Hepatocyte (in vitro differentiated cells): ENCODE results near the gene SIL1. TPM values are rescaled to one million over a fixed set of nuclear protein-coding genes. Genes with fewer than 3 reads are reported as not detected.
A peak's percentile ranks its signal among the peaks of the same experiment; 100 is the strongest.
"Not testable (repeated sequence)": the region's sequence is repeated elsewhere in the genome, so short reads cannot be mapped to it uniquely, and the experiment has no call there.

Experiments used
- DNase-seq: peaks from one replicate; pipeline ENCODE4 v3.0.0-alpha.2; 2016; ENCODE audit warnings: low spot score
- H2AFZ ChIP-seq: fragments of 200-600 bp; sonication (generic); 2 replicates; pipeline ENCODE4 v1.6.0; 2016; ENCODE audit warnings: antibody characterized with exemption, mild to moderate bottlenecking
- H3K27ac ChIP-seq: fragments of 200-600 bp; sonication (generic); 2 replicates; pipeline ENCODE4 v1.5.1; 2016; ENCODE audit warnings: mild to moderate bottlenecking
- H3K27me3 ChIP-seq: fragments of 200-600 bp; sonication (generic); 2 replicates; pipeline ENCODE4 v1.6.1; 2016
- H3K36me3 ChIP-seq: fragments of 200-600 bp; sonication (generic); replicated peaks from 2 replicates; pipeline ENCODE4 v1.5.1; 2016; ENCODE audit warnings: low read depth; ENCODE audit not compliant: insufficient read depth
- H3K4me1 ChIP-seq: fragments of 200-600 bp; sonication (generic); 2 replicates; pipeline ENCODE4 v1.5.1; 2016; ENCODE audit warnings: mild to moderate bottlenecking, moderate library complexity; ENCODE audit not compliant: insufficient read depth
- H3K4me2 ChIP-seq: fragments of 200-600 bp; sonication (generic); 2 replicates; pipeline ENCODE4 v1.6.0; 2016
- H3K4me3 ChIP-seq: fragments of 200-600 bp; sonication (generic); 2 replicates; pipeline ENCODE4 v1.5.1; 2016; ENCODE audit warnings: mild to moderate bottlenecking
- H3K79me2 ChIP-seq: fragments of 200-600 bp; sonication (generic); 2 replicates; pipeline ENCODE4 v1.6.0; 2017; ENCODE audit warnings: mild to moderate bottlenecking
- H3K9me2 ChIP-seq: fragments of 200-600 bp; sonication (generic); replicated peaks from 2 replicates; pipeline ENCODE4 v1.6.0; 2017; ENCODE audit warnings: mild to moderate bottlenecking; ENCODE audit not compliant: insufficient read depth
- H3K9me3 ChIP-seq: fragments of 200-600 bp; sonication (generic); 2 replicates; pipeline ENCODE4 v1.5.1; 2016; ENCODE audit warnings: low read depth, mild to moderate bottlenecking
- H4K20me1 ChIP-seq: fragments of 200-600 bp; sonication (generic); 2 replicates; pipeline ENCODE4 v1.6.0; 2016; ENCODE audit warnings: mild to moderate bottlenecking; ENCODE audit not compliant: insufficient read depth, poor library complexity, severe bottlenecking
- CTCF ChIP-seq: fragments of 200-600 bp; sonication (generic); IDR thresholded peaks from 2 replicates; pipeline ENCODE4 v1.5.1; 2016; ENCODE audit warnings: antibody characterized with exemption, mild to moderate bottlenecking; ENCODE audit not compliant: poor library complexity
- EZH2 ChIP-seq: fragments of 200-600 bp; sonication (generic); IDR thresholded peaks from 2 replicates; pipeline ENCODE4 v1.6.1; 2016; ENCODE audit warnings: antibody characterized with exemption, mild to moderate bottlenecking, borderline replicate concordance
- EZH2phosphoT487 ChIP-seq: fragments of 200-600 bp; sonication (generic); IDR thresholded peaks from one replicate; pipeline ENCODE4 v1.6.1; 2018; ENCODE audit warnings: antibody characterized with exemption, mild to moderate bottlenecking, low read depth, moderate library complexity; ENCODE audit not compliant: unreplicated experiment, severe bottlenecking
- WGBS: methylation state at CpG from one replicate; pipeline ENCODE4 v1.1.6; 2016; ENCODE audit warnings: low lambda C conversion rate; ENCODE audit errors: missing lambda C conversion rate; 5-methylcytosine and 5-hydroxymethylcytosine counted together
- polyA plus RNA-seq: library from polyadenylated mRNA; unstranded; fragments of >200 nt; fragmentation: Nextera tagmentation; extraction: Ambion mirVana; gene quantifications from 2 replicates; pipeline ENCODE4 v1.2.1, GENCODE V29; 2016
- total RNA-seq: library from RNA; depleted of rRNA; stranded (reverse); fragments of >200 nt; gene quantifications from 2 replicates; pipeline ENCODE4 v1.2.3, GENCODE V29; 2014

Gene SIL1
- total and polyA plus RNA-seq, 2 experiments from 2014 or later: 82.0 to 176 TPM

GRCh38 chr5:139178589-139178917 is 19.6 kb downstream of the SIL1 start:
- no peaks in the 10 kb centered on the region for H3K9me2 ChIP-seq
- no peak overlapping the region for H3K4me2 ChIP-seq
- H3K79me2 ChIP-seq: peaks cover 81% of the 10 kb centered on the region
- WGBS: 36% methylated on average over 3 of the region's 3 CpGs
- H4K20me1 ChIP-seq: no peaks in the 10 kb centered on the region
- no peaks in the 10 kb centered on the region for H3K9me3 ChIP-seq
- no peak overlapping the region for H2AFZ ChIP-seq
- TF ChIP-seq CTCF (no peak), EZH2 (no peak), EZH2phosphoT487 (no peak)
- DNase-seq: no peak
- H3K36me3 ChIP-seq: no peaks in the 10 kb centered on the region
- no peak overlapping the region for H3K4me3 ChIP-seq
- H3K27ac ChIP-seq: peak overlapping the region; percentile 77
- peaks cover 47% of the 10 kb centered on the region for H3K4me1 ChIP-seq
- no peaks in the 10 kb centered on the region for H3K27me3 ChIP-seq

DNA sequence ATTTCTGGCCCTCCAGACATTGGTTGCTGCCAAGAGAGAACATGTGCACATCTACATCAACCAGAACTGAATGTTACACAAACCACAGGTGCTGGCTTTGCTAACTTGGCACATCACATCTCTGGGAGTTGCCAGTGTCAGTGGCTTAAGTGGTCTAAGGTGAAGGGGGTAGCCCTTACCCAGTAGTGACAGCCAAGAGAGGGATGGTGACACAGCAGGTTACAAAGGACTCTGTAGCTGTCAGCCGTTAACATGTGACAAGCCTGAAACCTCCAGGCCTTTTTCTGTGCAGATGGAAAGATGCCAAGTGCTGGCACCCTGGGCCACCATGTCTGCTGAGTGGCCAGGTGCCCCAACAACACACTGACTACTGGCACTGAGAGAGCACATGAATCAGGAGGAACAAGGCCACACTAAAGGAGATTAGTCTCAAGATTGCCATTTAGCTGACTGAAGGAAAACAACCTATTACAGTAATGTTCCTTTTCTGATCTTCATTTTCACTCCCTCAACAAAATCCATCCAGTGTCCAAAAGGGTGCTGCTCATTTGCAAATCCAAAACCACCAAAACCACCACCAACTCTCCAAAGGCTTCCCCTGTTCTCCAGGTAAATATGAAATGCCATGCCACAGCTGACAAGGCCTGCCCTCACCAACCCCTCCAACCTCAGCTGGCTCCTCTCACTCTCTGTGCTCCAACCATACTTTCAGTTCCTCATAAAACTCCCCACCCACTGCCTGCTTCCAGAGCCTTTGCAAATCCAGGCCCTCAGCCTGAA is 20.2 kb downstream of the SIL1 start:
- no peaks in the 10 kb centered on the region for H3K9me3 ChIP-seq
- no peaks in the 10 kb centered on the region for H4K20me1 ChIP-seq
- H3K4me2 ChIP-seq: no peak overlapping the region
- H3K79me2 ChIP-seq: peaks cover 82% of the 10 kb centered on the region
- H3K9me2 ChIP-seq: no peaks in the 10 kb centered on the region
- 78% methylated on average over 1 of the region's 1 CpG for WGBS
- H3K4me3 ChIP-seq: no peak overlapping the region
- TF ChIP-seq EZH2phosphoT487 (no peak), EZH2 (no peak), CTCF (no peak)
- DNase-seq: no peak
- H3K27me3 ChIP-seq: no peaks in the 10 kb centered on the region
- peaks cover 41% of the 10 kb centered on the region for H3K4me1 ChIP-seq
- no peaks in the 10 kb centered on the region for H3K36me3 ChIP-seq
- peak overlapping the region; percentile 77 for H3K27ac ChIP-seq
- no peak overlapping the region for H2AFZ ChIP-seq

GRCh38 chr5:139177281-139177680 is 20.9 kb downstream of the SIL1 start:
- H3K4me1 ChIP-seq: peaks cover 34% of the 10 kb centered on the region
- H3K9me3 ChIP-seq, H3K4me3 ChIP-seq, H3K4me2 ChIP-seq, H3K9me2 ChIP-seq, H3K27me3 ChIP-seq, H3K36me3 ChIP-seq, DNase-seq, H3K27ac ChIP-seq, H2AFZ ChIP-seq, H4K20me1 ChIP-seq: not testable (repeated sequence)
- peaks cover 83% of the 10 kb centered on the region for H3K79me2 ChIP-seq
- 89% methylated on average over 9 of the region's 9 CpGs for WGBS

GRCh38 chr5:139174382-139174781 is 23.8 kb downstream of the SIL1 start:
- H3K27me3 ChIP-seq, H3K4me3 ChIP-seq, H4K20me1 ChIP-seq, H3K9me3 ChIP-seq, H3K9me2 ChIP-seq, DNase-seq, H2AFZ ChIP-seq, H3K36me3 ChIP-seq, H3K27ac ChIP-seq, H3K4me2 ChIP-seq: not testable (repeated sequence)
- Histone ChIP-seq H3K4me1 (peaks cover 17% of the 10 kb centered on the region), H3K79me2 (peaks cover 62% of the 10 kb centered on the region)
- 100% methylated on average over 1 of the region's 1 CpG for WGBS
